ENCODE measurements around the gene ELL.
A peak's percentile ranks its signal among the peaks of the same experiment; 100 is the strongest.

DNA sequence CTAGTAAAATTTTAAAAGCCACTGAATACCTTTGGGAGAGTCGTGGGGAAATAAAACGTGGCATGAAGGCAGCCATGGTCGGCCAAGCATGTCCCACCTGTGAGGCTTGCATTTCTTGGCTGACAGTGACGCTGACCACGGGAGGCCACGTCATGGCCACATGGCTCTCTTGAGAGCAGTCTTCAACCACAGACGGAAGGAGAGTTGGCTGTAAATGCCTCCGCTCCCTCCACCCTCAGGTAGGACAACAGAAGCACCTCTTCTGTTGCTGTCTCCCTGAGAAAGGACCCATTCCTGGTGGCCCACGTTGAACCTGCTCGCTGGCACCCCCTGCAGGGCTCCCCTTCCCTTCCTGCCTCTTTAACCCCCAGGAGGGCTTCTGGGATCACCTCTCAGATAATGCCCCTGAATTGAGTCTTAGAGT lies 113.8 kb downstream of the ELL start:
- peak; percentile 72 for TF ChIP-seq CTCF (IDR thresholded peaks at IDR 0.05)
- no peak for TF ChIP-seq ZFX (IDR thresholded peaks at IDR 0.05; ENCODE audit: borderline replicate concordance)
